HG02610 (cell line): ENCODE results near the gene JAG2.

Source experiments
- ATAC-seq: cut with Tn5 transposase; IDR thresholded peaks from one replicate; pipeline ENCODE4 v1.9.1; 2021; ENCODE audit warnings: mild to moderate bottlenecking, moderate library complexity; ENCODE audit not compliant: unreplicated experiment

JAG2 gene

DNA sequence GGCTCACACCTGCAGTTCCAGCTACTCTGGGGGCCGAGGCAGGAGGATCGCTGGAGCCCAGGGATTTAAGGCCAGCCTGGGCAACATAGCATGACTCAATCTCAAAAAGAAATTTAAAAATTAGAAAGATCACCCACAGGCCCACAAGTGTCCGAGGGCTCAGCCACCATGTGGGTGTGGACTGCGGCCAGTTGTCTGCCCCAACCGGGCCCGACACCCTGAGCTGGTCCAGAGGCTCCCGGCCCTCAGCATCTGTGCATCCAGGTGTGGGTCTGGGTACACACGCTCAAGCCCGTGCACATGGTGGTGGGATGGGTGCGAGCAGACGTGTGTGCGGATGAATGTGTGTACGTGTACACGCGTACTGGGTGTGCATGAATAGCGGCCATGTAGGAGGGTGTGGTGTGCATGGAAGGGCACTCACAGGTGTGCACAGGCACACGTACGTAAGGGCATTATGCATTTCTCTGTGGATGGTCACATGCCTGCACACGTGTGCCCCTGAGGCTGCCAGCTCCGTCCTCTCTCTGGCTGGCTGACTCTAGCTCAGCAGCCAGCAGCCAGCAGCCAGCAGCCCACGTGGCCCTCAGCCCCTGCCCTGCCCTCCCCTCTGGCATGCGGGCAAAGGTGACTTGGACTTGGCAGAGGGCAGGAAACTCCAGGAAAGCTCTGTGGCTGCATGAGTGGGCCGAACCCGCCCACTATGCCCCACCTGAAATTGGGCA is 35.8 kb upstream of the JAG2 start:
- no peak for ATAC-seq

- no peak for ATAC-seq
Measured at GRCh38 chr14:105203701-105204100, 35.1 kb upstream of the JAG2 start.

DNA sequence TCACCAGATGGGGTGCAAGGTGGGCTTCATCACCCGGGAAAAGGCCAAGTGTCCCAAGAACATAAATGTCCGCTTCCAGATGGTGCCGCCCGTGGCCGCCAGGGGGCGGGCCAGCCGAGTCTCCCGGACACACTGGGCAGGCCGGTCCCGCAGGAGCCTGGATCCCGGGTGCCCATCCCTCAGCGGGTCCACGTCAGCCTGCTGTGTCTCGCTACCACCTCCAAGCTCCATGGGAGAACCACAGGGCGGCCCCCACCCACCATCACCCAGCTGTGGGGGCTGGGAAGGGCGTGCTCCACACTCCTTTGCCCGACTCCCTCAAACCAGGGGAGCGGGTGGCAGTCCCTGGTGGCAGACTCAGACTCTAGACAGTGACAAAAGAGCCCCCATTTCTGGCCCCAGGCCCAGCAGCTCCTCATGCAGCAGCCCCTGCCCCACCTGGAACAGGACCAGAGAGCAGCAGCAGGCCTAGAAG is 34.5 kb upstream of the JAG2 start:
- no peak for ATAC-seq

GRCh38 chr14:105201925-105202513 is 33.4 kb upstream of the JAG2 start:
- ATAC-seq: no peak

GRCh38 chr14:105201156-105201924 is 32.8 kb upstream of the JAG2 start:
- ATAC-seq: no peak

DNA sequence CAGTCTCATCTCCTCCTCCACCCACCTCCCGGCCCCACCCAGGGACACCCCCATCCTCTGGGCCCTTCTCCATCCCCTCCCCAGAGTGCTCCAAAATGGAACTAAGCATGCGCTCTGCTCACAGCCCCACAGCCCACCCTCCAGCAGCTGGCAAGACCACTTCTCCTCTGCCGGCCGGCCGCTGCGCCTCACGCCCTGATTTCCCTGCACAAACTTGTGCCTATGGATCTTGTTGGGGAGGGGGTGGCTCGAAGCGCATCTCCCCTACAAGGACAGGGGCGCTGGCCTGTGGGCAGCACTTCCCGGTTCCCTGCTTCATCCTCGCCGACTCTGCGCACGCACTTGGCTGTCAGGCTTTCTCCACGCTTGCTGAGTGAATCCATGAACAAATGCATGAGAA is 32.1 kb upstream of the JAG2 start:
- ATAC-seq: no peak

- ATAC-seq: no peak
Measured at GRCh38 chr14:105200074-105200473, 31.5 kb upstream of the JAG2 start.

GRCh38 chr14:105199093-105199492 is 30.5 kb upstream of the JAG2 start:
- ATAC-seq: no peak

- ATAC-seq: no peak
Measured at GRCh38 chr14:105198588-105198987, 30.0 kb upstream of the JAG2 start.

GRCh38 chr14:105197211-105197641 is 28.6 kb upstream of the JAG2 start:
- ATAC-seq: no peak

GRCh38 chr14:105196265-105196960 is 27.8 kb upstream of the JAG2 start:
- ATAC-seq: no peak

GRCh38 chr14:105195522-105196264 is 27.1 kb upstream of the JAG2 start:
- ATAC-seq: no peak

- no peak for ATAC-seq
Measured at GRCh38 chr14:105195051-105195450, 26.5 kb upstream of the JAG2 start.

DNA sequence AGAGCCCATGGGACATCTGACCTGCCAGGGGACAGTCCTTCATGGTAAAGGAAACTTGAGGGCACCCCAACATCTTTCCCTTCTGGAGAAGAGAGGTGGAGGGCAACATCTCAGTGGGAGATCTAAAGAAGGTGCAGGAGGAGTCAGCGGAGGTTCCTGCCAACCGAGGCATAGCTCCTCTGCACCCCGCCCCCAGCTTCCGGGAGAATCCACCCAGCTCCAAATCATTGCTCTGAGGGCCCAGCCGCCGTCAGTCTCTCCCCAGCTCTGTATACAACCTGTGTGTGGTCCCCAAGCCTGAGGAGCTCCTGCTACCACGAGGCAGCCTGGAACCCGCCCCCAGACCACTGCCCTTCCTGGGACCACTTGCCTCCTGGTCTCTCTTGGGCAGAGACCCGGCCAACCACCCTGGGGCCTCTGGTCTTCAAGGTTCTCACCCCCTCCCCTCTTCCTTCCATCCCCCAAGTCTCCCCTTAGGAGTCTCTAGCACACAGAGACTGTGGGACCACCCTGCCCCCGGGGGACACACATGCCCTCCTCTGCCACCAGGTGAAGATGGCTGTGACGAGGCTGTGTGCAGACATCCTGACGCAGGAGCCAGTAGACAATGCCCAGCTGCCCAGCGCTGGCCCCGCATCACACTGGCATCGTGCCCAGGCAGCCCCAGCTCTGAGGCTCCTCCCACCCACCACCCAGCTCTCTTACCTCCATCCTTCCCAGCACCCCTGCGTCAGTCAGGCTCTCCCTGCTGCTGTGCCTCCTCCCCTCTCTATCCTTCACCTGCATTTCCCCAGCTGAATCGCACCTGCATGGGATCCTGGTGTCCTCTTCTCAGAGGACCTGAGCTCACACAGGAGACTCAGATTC is 25.6 kb upstream of the JAG2 start:
- ATAC-seq: no peak

DNA sequence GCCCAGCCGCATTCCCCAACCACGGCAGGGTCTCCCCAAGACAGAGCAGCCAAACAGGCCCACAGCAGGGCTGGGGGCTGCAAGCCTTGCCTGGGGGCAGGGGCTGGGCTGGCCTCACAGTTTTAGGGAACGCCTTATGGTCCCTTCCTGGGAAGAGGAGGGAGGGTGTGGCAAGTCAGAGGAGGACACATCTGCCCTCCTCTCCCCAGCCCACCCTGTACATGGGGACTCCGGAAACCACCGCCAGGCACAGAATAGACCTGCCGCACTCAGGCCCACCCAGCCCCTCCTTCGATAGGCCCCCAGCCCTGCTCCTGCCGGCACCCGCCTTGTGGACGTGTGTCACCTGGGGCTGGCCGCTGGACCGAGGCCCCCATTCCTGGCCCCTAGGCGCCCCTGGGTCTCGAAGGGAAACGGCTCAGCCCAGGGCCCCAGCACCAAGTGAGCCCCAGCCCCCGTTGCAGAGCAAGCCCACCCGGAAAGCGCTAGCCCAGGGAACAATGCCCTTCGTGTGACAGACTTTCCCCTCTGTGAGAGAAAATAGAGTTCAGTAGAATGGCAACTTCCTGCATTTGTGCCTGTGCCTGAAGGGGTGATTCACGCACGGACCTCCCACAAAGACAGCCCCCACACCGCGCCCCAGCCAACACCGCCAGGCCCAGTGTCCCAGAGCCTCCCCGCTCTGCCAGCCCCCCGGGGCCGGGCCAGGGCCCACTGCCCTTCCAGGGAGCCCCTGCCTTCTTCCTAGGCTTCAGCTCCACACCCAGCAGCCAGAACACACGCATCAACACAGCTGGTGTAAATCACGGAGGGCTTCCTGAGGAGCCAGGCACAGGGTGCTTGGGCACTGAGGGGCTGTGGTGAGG is 24.5 kb upstream of the JAG2 start:
- ATAC-seq: no peak

- no peak for ATAC-seq
Measured at GRCh38 chr14:105187935-105188524, 19.5 kb upstream of the JAG2 start.

DNA sequence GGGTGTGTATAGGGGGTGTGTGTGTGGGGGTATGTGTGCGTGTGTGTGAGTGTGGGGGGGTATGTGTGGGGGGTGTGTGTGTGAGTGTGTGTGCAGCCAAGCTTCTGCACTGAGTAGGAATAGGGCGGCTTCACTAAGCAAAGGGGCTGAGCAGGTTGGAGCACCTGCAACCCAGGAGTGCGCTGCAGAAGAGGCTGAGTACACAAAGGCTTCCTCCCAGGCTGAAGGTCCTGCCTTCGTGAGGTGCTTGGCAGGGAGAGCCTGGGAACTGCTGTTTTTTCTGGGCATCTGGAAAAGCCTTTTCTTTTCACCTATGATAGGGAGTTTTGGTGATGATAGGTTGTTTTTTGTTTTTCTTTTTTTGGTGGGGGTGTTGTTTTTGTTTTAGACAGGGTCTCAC is 18.5 kb upstream of the JAG2 start:
- no peak for ATAC-seq

- ATAC-seq: no peak
Measured at GRCh38 chr14:105185973-105186372, 17.4 kb upstream of the JAG2 start.
